IMR-90 (cell line): ENCODE measurements around the gene TMCO5A. TPM values are rescaled to one million over a fixed set of nuclear protein-coding genes. Genes with fewer than 3 reads are reported as not detected.
A peak's percentile ranks its signal among the peaks of the same experiment; 100 is the strongest.

Source experiments
- ATAC-seq: fragments of 200-7000 bp; cut with Tn5 transposase; 2 replicates; pipeline ENCODE4 v1.9.1; 2020; ENCODE audit warnings: low read depth, mild to moderate bottlenecking, moderate library complexity
- BruUV-seq: library from RNA; stranded (reverse); fragments of 400-500 nt; replicated peaks from 2 replicates; lab custom pipeline; 2021; lab: Mats Ljungman, UMichigan
- CTCF ChIA-PET: fragments of 300-600 bp; formaldehyde crosslinking; extraction: SDS; loops from one replicate; lab custom pipeline; 2021; ENCODE audit warnings: antibody characterized with exemption; lab: Yijun Ruan, JAX
- POLR2A ChIA-PET: fragments of 300-600 bp; sonication (Branson Sonifier 250); formaldehyde crosslinking; loops from one replicate; lab custom pipeline; 2022; ENCODE audit warnings: antibody characterized with exemption; ENCODE audit not compliant: unreplicated experiment; lab: Charles Lee
- DNase-seq: peaks from one replicate; pipeline ENCODE4 v3.0.0; 2013
- H2AFZ ChIP-seq: replicated peaks from 2 replicates; pipeline ENCODE3; 2013; ENCODE audit warnings: low read length, mild to moderate bottlenecking; ENCODE audit not compliant: poor library complexity
- H2AK5ac ChIP-seq: 2 replicates; pipeline ENCODE4 v1.6.1; 2013; ENCODE audit warnings: low read depth, low read length, inconsistent platforms
- H2AK9ac ChIP-seq: replicated peaks from 2 replicates; pipeline ENCODE3; 2013; ENCODE audit warnings: mild to moderate bottlenecking, low read depth, low read length, moderate library complexity; ENCODE audit not compliant: poor library complexity
- H2BK120ac ChIP-seq: 2 replicates; pipeline ENCODE4 v1.6.1; 2013; ENCODE audit warnings: low read depth, low read length, inconsistent platforms
- H2BK15ac ChIP-seq: 3 replicates; pipeline ENCODE4 v1.6.1; 2013; ENCODE audit warnings: low read depth, low read length, inconsistent platforms
- H2BK20ac ChIP-seq: 2 replicates; pipeline ENCODE4 v1.6.1; 2013; ENCODE audit warnings: low read depth, mild to moderate bottlenecking, inconsistent platforms, low read length, moderate library complexity
- H2BK5ac ChIP-seq: 2 replicates; pipeline ENCODE4 v1.6.1; 2013; ENCODE audit warnings: mild to moderate bottlenecking, low read depth, low read length, inconsistent platforms; ENCODE audit not compliant: poor library complexity, severe bottlenecking
- H3K14ac ChIP-seq: replicated peaks from 2 replicates; pipeline ENCODE4 v1.6.1; 2013; ENCODE audit warnings: low read depth, low read length, inconsistent platforms
- H3K18ac ChIP-seq: 2 replicates; pipeline ENCODE4 v1.6.1; 2013; ENCODE audit warnings: low read depth, low read length, control low read depth
- H3K23ac ChIP-seq: 2 replicates; pipeline ENCODE4 v1.6.1; 2013; ENCODE audit warnings: low read depth, low read length, inconsistent platforms
- H3K27ac ChIP-seq: 2 replicates; pipeline ENCODE4 v1.5.1; 2013; ENCODE audit warnings: mild to moderate bottlenecking, control low read depth, low read length; ENCODE audit not compliant: insufficient read depth
- H3K27me3 ChIP-seq: 2 replicates; pipeline ENCODE4 v1.6.1; 2013; ENCODE audit warnings: low read length; ENCODE audit not compliant: control insufficient read depth, insufficient read depth
- H3K36me3 ChIP-seq: 2 replicates; pipeline ENCODE4 v1.6.1; 2013; ENCODE audit warnings: low read length, mixed read lengths; ENCODE audit not compliant: control insufficient read depth, insufficient read depth
- H3K4ac ChIP-seq: 2 replicates; pipeline ENCODE4 v1.6.1; 2013; ENCODE audit warnings: low read depth, low read length, inconsistent platforms
- H3K4me1 ChIP-seq: 2 replicates; pipeline ENCODE4 v1.6.1; 2013; ENCODE audit warnings: low read length, mixed read lengths; ENCODE audit not compliant: control insufficient read depth, insufficient read depth
- H3K4me2 ChIP-seq: 2 replicates; pipeline ENCODE4 v1.6.1; 2013; ENCODE audit warnings: low read depth, mild to moderate bottlenecking, control low read depth, low read length, moderate library complexity
- H3K4me3 ChIP-seq: 2 replicates; pipeline ENCODE4 v1.5.1; 2013; ENCODE audit warnings: low read depth, mild to moderate bottlenecking, control low read depth, low read length, moderate library complexity; ENCODE audit not compliant: insufficient read depth
- H3K56ac ChIP-seq: 2 replicates; pipeline ENCODE4 v1.6.1; 2013; ENCODE audit warnings: low read length, inconsistent platforms; ENCODE audit not compliant: insufficient read depth; ENCODE audit errors: extremely low read depth
- H3K79me1 ChIP-seq, 2 experiments: 2 replicates each; pipeline ENCODE4 v1.6.1; 2013; ENCODE audit warnings: low read length in 2 of 2, inconsistent platforms in 1 of 2, low read depth in 1 of 2
- H3K9ac ChIP-seq: 2 replicates; pipeline ENCODE4 v1.6.1; 2013; ENCODE audit warnings: low read depth, low read length, control low read depth
- H3K9me1 ChIP-seq: 2 replicates; pipeline ENCODE4 v1.6.1; 2013; ENCODE audit warnings: low read length, inconsistent platforms; ENCODE audit not compliant: insufficient read depth
- H3K9me3 ChIP-seq: 2 replicates; pipeline ENCODE4 v1.6.1; 2013; ENCODE audit warnings: low read length; ENCODE audit not compliant: control insufficient read depth, insufficient read depth
- H4K20me1 ChIP-seq: 2 replicates; pipeline ENCODE4 v1.6.1; 2013; ENCODE audit warnings: low read length, inconsistent platforms; ENCODE audit not compliant: insufficient read depth
- H4K5ac ChIP-seq: 2 replicates; pipeline ENCODE4 v1.6.1; 2013; ENCODE audit warnings: mild to moderate bottlenecking, low read depth, low read length, control low read depth
- H4K8ac ChIP-seq, 2 experiments: 2 replicates each; pipeline ENCODE4 v1.6.1; 2013; ENCODE audit warnings: low read depth in 2 of 2, low read length in 2 of 2, control low read depth in 1 of 2, inconsistent platforms in 1 of 2
- H4K91ac ChIP-seq: 2 replicates; pipeline ENCODE4 v1.6.1; 2013; ENCODE audit warnings: low read depth, low read length, inconsistent platforms; ENCODE audit not compliant: insufficient read depth
- MAFK ChIP-seq: IDR thresholded peaks from 2 replicates; pipeline ENCODE4 v1.6.1; 2012; ENCODE audit warnings: low read depth, low read length, improper control_type of control experiment
- MAZ ChIP-seq: IDR thresholded peaks from 2 replicates; pipeline ENCODE4 v1.6.1; 2012; ENCODE audit warnings: low read depth, mild to moderate bottlenecking, low read length, improper control_type of control experiment, moderate library complexity, borderline replicate concordance
- NFE2L2 ChIP-seq: fragments of 150-350 bp; IDR thresholded peaks from 2 replicates; pipeline ENCODE4 v1.6.1; 2016; ENCODE audit warnings: low read depth, mild to moderate bottlenecking, low read length
- RAD21 ChIP-seq: IDR thresholded peaks from 2 replicates; pipeline ENCODE4 v1.6.1; 2012; ENCODE audit warnings: low read length, improper control_type of control experiment
- SMC3 ChIP-seq: fragments of 150-350 bp; IDR thresholded peaks from 2 replicates; pipeline ENCODE4 v1.6.1; 2016; ENCODE audit warnings: low read depth, mild to moderate bottlenecking, antibody characterized with exemption, low read length, moderate library complexity
- WGBS, 2 experiments: methylation state at CpG; one replicate each; pipeline versions ENCODE4 v1.1.5 to v1.1.7; 2013; ENCODE audit warnings: missing lambda C conversion rate in 2 of 2; ENCODE audit not compliant: insufficient read length in 1 of 2; ENCODE audit errors: extremely low coverage in 2 of 2; 5-methylcytosine and 5-hydroxymethylcytosine counted together
- dilution Hi-C: fragments of 300-500 bp; cut with HindIII; formaldehyde crosslinking; loops from one replicate; pipeline ENCODE4 v1.14.3; 2018; ENCODE audit warnings: low sequenced_read_pairs; ENCODE audit not compliant: unreplicated experiment
- in situ Hi-C: fragments of 300-500 bp; cut with MboI; formaldehyde crosslinking; loops from 3 replicates; pipeline ENCODE4 v1.14.3; 2019; ENCODE audit warnings: low sequenced_read_pairs, inconsistent platforms, mixed read lengths
- intact Hi-C: fragments of 100-400 bp; cut with micrococcal nuclease; formaldehyde crosslinking; loops from 2 replicates; pipeline ENCODE4 v1.10.0; 2022
- polyA plus RNA-seq, 3 experiments: library from polyadenylated mRNA; depleted of rRNA; stranded (reverse); fragments of >200 nt; gene quantifications; 2 replicates each; pipeline ENCODE4 v1.2.3, GENCODE V29; 2012; ENCODE audit warnings: low replicate concordance in 1 of 3
- total RNA-seq: library from RNA; depleted of rRNA; stranded (reverse); fragments of >200 nt; gene quantifications from 2 replicates; pipeline ENCODE4 v1.2.3, GENCODE V29; 2012
- TF ChIP-seq, protein P1 (sequence below): fragments of 150-350 bp; IDR thresholded peaks from 2 replicates; pipeline ENCODE4 v1.6.1; 2016; ENCODE audit warnings: low read depth, mild to moderate bottlenecking, low read length, moderate library complexity, borderline replicate concordance
- TF ChIP-seq, protein P2 (sequence below): conservative IDR thresholded peaks from 2 replicates; pipeline ENCODE4 v1.5.1; 2012; ENCODE audit warnings: mild to moderate bottlenecking, low read depth, low read length, improper control_type of control experiment

The TMCO5A gene
- total and polyA plus RNA-seq, 2 of the 4 experiments (the other 2 are of a cell fraction) = not detected

DNA sequence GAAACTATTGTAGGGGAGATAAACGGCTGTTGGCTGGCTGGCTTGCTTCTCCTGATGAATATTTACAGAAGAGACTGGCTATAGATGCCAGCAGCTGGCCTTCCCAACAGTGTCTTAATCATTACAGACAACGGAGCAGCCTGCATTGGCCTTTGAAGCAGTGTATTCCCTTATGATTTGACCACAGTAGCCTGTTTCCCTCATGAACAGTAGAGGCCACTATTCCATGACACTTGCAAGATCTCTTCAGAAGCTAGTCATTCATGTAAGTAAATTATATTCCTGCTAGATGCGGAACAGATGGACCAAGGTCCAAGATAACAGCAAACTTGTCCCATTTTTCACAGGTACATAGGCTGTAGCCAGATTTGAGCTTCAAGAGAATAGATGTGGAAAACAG, 47.3 kb downstream of the TMCO5A start:
- Histone ChIP-seq H2AK9ac (no peak overlapping the region), H2BK5ac (no peak overlapping the region), H3K79me1 (no peaks in the 10 kb centered on the region), H2BK20ac (no peak overlapping the region), H3K18ac (no peak overlapping the region), H4K8ac (no peak overlapping the region), H4K20me1 (no peaks in the 10 kb centered on the region), H3K9ac (no peak overlapping the region), H3K27me3 (peaks cover 9% of the 10 kb centered on the region), H3K4me1 (no peaks in the 10 kb centered on the region), H2BK120ac (no peak overlapping the region), H3K4ac (no peak overlapping the region), H3K9me3 (no peaks in the 10 kb centered on the region), H3K4me2 (no peak overlapping the region), H3K14ac (no peak overlapping the region), H3K27ac (no peak overlapping the region), H2BK15ac (no peak overlapping the region), H3K36me3 (no peaks in the 10 kb centered on the region), H3K56ac (no peak overlapping the region), H4K91ac (no peak overlapping the region), H2AFZ (peak overlapping the region; percentile 13), H3K9me1 (no peaks in the 10 kb centered on the region), H2AK5ac (no peak overlapping the region), H3K23ac (no peak overlapping the region), H3K4me3 (no peak overlapping the region), H4K5ac (no peak overlapping the region)
- intact Hi-C loops (no loop called here), in situ Hi-C loops (no loop called here), dilution Hi-C loops (no loop called here)
- peak; percentile 55 for DNase-seq
- no TSS peak for BruUV-seq
- no CpG with 5 or more reads among the region's 3 CpGs for WGBS, 2 experiments
- TF ChIP-seq RAD21 = peak; percentile 28
- TF ChIP-seq SMC3 = peak; percentile 9; the same call in 1 of the 2 replicates
- no peak for TF ChIP-seq NFE2L2
- TF ChIP-seq, protein P1, sequence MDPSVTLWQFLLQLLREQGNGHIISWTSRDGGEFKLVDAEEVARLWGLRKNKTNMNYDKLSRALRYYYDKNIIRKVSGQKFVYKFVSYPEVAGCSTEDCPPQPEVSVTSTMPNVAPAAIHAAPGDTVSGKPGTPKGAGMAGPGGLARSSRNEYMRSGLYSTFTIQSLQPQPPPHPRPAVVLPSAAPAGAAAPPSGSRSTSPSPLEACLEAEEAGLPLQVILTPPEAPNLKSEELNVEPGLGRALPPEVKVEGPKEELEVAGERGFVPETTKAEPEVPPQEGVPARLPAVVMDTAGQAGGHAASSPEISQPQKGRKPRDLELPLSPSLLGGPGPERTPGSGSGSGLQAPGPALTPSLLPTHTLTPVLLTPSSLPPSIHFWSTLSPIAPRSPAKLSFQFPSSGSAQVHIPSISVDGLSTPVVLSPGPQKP = no peak
- no peak for TF ChIP-seq MAFK
- TF ChIP-seq MAZ = no peak
- TF ChIP-seq, protein P2, sequence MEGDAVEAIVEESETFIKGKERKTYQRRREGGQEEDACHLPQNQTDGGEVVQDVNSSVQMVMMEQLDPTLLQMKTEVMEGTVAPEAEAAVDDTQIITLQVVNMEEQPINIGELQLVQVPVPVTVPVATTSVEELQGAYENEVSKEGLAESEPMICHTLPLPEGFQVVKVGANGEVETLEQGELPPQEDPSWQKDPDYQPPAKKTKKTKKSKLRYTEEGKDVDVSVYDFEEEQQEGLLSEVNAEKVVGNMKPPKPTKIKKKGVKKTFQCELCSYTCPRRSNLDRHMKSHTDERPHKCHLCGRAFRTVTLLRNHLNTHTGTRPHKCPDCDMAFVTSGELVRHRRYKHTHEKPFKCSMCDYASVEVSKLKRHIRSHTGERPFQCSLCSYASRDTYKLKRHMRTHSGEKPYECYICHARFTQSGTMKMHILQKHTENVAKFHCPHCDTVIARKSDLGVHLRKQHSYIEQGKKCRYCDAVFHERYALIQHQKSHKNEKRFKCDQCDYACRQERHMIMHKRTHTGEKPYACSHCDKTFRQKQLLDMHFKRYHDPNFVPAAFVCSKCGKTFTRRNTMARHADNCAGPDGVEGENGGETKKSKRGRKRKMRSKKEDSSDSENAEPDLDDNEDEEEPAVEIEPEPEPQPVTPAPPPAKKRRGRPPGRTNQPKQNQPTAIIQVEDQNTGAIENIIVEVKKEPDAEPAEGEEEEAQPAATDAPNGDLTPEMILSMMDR = peak; percentile 44
- ChIA-PET POLR2A (no interaction called here), CTCF (interaction anchor here (0.7 to 1.2 kb wide), 3 partner anchors 15 to 90 kb away, joined by 3 to 5 read pairs (median 3); no protein-coding TSS in a partner anchor)
- ATAC-seq = peak; percentile 93
